K562 (cell line): ENCODE results near the gene CCDC90B. TPM values are rescaled to one million over a fixed set of nuclear protein-coding genes. Genes with fewer than 3 reads are reported as not detected.

ENCODE experiments used
- ATAC-seq: fragments of 200-7000 bp; cut with Tn5 transposase; 3 replicates; pipeline ENCODE4 v1.9.1; 2020; ENCODE audit warnings: moderate library complexity
- BruUV-seq: library from RNA; stranded (reverse); fragments of 400-500 nt; replicated peaks from 2 replicates; lab custom pipeline; 2021; lab: Mats Ljungman, UMichigan
- CTCF ChIA-PET: fragments of 300-600 bp; formaldehyde crosslinking; extraction: SDS; loops from one replicate; lab custom pipeline; 2021; ENCODE audit warnings: low intra/inter-chr PET ratio; lab: Yijun Ruan, JAX
- POLR2A ChIA-PET: fragments of 300-600, 350-650 bp; sonication (Branson Sonifier 250); formaldehyde crosslinking; extraction: SDS; loops from one replicate; lab custom pipeline; 2021; ENCODE audit warnings: antibody characterized with exemption, inconsistent platforms; lab: Yijun Ruan, JAX
- DNase-seq, 4 experiments: peaks; one replicate each; pipeline versions ENCODE4 v3.0.0 to v3.0.0-alpha.2; 2011 to 2018; ENCODE audit warnings: low spot score in 3 of 4, mixed read lengths in 3 of 4; ENCODE audit errors: extremely low read depth in 1 of 4
- FAIRE-seq: peaks from 2 replicates; lab custom pipeline; 2011; peaks lifted over from hg19 to GRCh38; lab: Jason Lieb, UNC
- H2AFZ ChIP-seq: 2 replicates; pipeline ENCODE4 v1.6.0; 2011; ENCODE audit warnings: low read depth, low read length, control low read depth, inconsistent platforms
- H3K27ac ChIP-seq: fragments of 200-600 bp; 3 replicates; pipeline ENCODE4 v1.8.0; 2011; ENCODE audit warnings: low read depth, mild to moderate bottlenecking, control low read depth, inconsistent platforms, low read length, moderate library complexity, mixed read lengths; ENCODE audit errors: extremely low read depth
- H3K27me3 ChIP-seq, 2 experiments: fragments of 300-600 bp in 1 of 2; 2 replicates in 1 of 2; 3 replicates in 1 of 2; pipeline versions ENCODE4 v1.6.0 to v1.8.0; 2011; ENCODE audit warnings: inconsistent platforms in 2 of 2, low read length in 2 of 2, mild to moderate bottlenecking in 1 of 2, mixed read lengths in 1 of 2, moderate library complexity in 1 of 2; ENCODE audit not compliant: control insufficient read depth in 2 of 2, insufficient read depth in 2 of 2
- H3K36me3 ChIP-seq: fragments of 300-600 bp; 3 replicates; pipeline ENCODE4 v1.8.0; 2011; ENCODE audit warnings: mild to moderate bottlenecking, low read length, inconsistent platforms; ENCODE audit not compliant: control insufficient read depth, insufficient read depth
- H3K4me1 ChIP-seq, 2 experiments: fragments of 200-600 bp in 1 of 2; replicated peaks in 1 of 2; 2 replicates in 1 of 2; 3 replicates in 1 of 2; pipeline versions ENCODE4 v1.5.1 to v1.8.0; 2011; ENCODE audit warnings: inconsistent platforms in 2 of 2, low read length in 2 of 2, mild to moderate bottlenecking in 1 of 2, mixed read lengths in 1 of 2, moderate library complexity in 1 of 2; ENCODE audit not compliant: control insufficient read depth in 2 of 2, insufficient read depth in 2 of 2
- H3K4me2 ChIP-seq: 2 replicates; pipeline ENCODE4 v1.6.1; 2011; ENCODE audit warnings: low read length, control low read depth, inconsistent platforms, mixed read lengths; ENCODE audit not compliant: insufficient read depth
- H3K4me3 ChIP-seq: fragments of 200-600 bp; sonication (generic), shearing (Covaris generic); 2 replicates; pipeline ENCODE4 v1.5.1; 2016; ENCODE audit warnings: control low read depth, inconsistent platforms
- H3K79me2 ChIP-seq: fragments of 200-600 bp; 3 replicates; pipeline ENCODE4 v1.8.0; 2011; ENCODE audit warnings: low read length, inconsistent platforms; ENCODE audit not compliant: control insufficient read depth, insufficient read depth
- H3K9ac ChIP-seq, 2 experiments: 2 replicates each; pipeline versions ENCODE4 v1.6.0 to v1.6.1; 2011; ENCODE audit warnings: low read depth in 2 of 2, low read length in 2 of 2, control low read depth in 1 of 2, inconsistent platforms in 1 of 2, mild to moderate bottlenecking in 1 of 2, mixed read lengths in 1 of 2; ENCODE audit not compliant: insufficient read depth in 1 of 2
- H3K9me1 ChIP-seq: one replicate; pipeline ENCODE4 v1.6.0; 2011; ENCODE audit warnings: inconsistent platforms, mild to moderate bottlenecking, low read length, moderate library complexity; ENCODE audit not compliant: control insufficient read depth, insufficient read depth
- H3K9me3 ChIP-seq: replicated peaks from 2 replicates; pipeline ENCODE4 v1.5.1; 2011; ENCODE audit warnings: low read depth, low read length, inconsistent platforms; ENCODE audit not compliant: control insufficient read depth, insufficient read depth
- H4K20me1 ChIP-seq: replicated peaks from 2 replicates; pipeline ENCODE4 v1.6.1; 2011; ENCODE audit warnings: low read length, inconsistent platforms, mixed read lengths; ENCODE audit not compliant: control insufficient read depth, insufficient read depth
- IRF2 ChIP-seq: sonication (generic); formaldehyde crosslinking; IDR thresholded peaks from 2 replicates; pipeline ENCODE4 v1.8.1; 2022; ENCODE audit warnings: mild to moderate bottlenecking, missing genetic modification reagents
- RAD21 ChIP-seq, 2 experiments: fragments of 250-450 bp in 1 of 2; fragments of 450-650 bp in 1 of 2; sonication (Bioruptor Pico) in 1 of 2; formaldehyde crosslinking in 1 of 2; IDR thresholded peaks in 1 of 2; conservative IDR thresholded peaks in 1 of 2; 2 replicates each; pipeline versions ENCODE4 v1.4.0 to v1.8.0; 2020 to 2022; ENCODE audit warnings: mild to moderate bottlenecking in 2 of 2, moderate library complexity in 1 of 2
- SMC3 ChIP-seq: conservative IDR thresholded peaks from 2 replicates; pipeline ENCODE4 v1.6.1; 2011; ENCODE audit warnings: low read depth, low read length, improper control_type of control experiment; ENCODE audit not compliant: insufficient read depth
- WGBS: fragments of 100-300 bp; shearing (Covaris generic); methylation state at CpG from one replicate; pipeline ENCODE4 v1.1.6; 2016; ENCODE audit warnings: low coverage, mixed read lengths; ENCODE audit not compliant: insufficient coverage; ENCODE audit errors: missing lambda C conversion rate; 5-methylcytosine and 5-hydroxymethylcytosine counted together
- in situ Hi-C: fragments of 300-500 bp; cut with MboI; formaldehyde crosslinking; loops from 4 replicates; pipeline ENCODE4 v1.15.0; 2018; ENCODE audit warnings: inconsistent platforms, mixed read lengths
- intact Hi-C: fragments of 100-400 bp; cut with micrococcal nuclease; formaldehyde crosslinking; loops from 2 replicates; pipeline ENCODE4 v1.14.2; 2022
- polyA plus RNA-seq, 8 experiments: library from polyadenylated mRNA; depleted of rRNA in 4 of 8; stranded (reverse) in 5 of 8; unstranded in 3 of 8; fragments of >200 nt; fragmentation: Nextera tagmentation in 2 of 8; fragmentation: Illumina TruSeq in 1 of 8; extraction: Ambion mirVana in 2 of 8; extraction: Trizol in 1 of 8; gene quantifications; 2 replicates each; pipeline versions ENCODE4 v1.2.1 to v1.2.3, GENCODE V29; 2011 to 2014; ENCODE audit warnings: inconsistent platforms in 1 of 8, missing spikeins in 1 of 8
- total RNA-seq, 7 experiments: library from RNA; depleted of rRNA in 6 of 7; stranded (reverse); fragments of >200 nt in 6 of 7; fragmentation: Illumina TruSeq in 2 of 7; extraction: Trizol in 2 of 7; gene quantifications; 2 replicates each; pipeline versions ENCODE4 v1.2.1 to v1.2.3, GENCODE V29; 2011 to 2021; ENCODE audit warnings: low replicate concordance in 1 of 7
- TF ChIP-seq, protein P1 (sequence below), 2 experiments: fragments of 450-650 bp; formaldehyde crosslinking in 1 of 2; IDR thresholded peaks; 2 replicates each; pipeline versions ENCODE4 v1.4.0 to v1.6.1; 2014 to 2020; ENCODE audit warnings: mild to moderate bottlenecking in 2 of 2, borderline replicate concordance in 1 of 2, low read depth in 1 of 2
- TF ChIP-seq, protein P2 (sequence below), 3 experiments: IDR thresholded peaks in 2 of 3; conservative IDR thresholded peaks in 1 of 3; 2 replicates each; pipeline ENCODE4 v1.5.1; 2011 to 2012; ENCODE audit warnings: low read length in 3 of 3, mild to moderate bottlenecking in 3 of 3, control low read depth in 2 of 3, improper control_type of control experiment in 1 of 3, inconsistent platforms in 1 of 3, low read depth in 1 of 3, mixed read lengths in 1 of 3, moderate library complexity in 1 of 3; ENCODE audit not compliant: insufficient read depth in 2 of 3
- TF ChIP-seq, protein P3 (sequence below): fragments of 450-650 bp; formaldehyde crosslinking; IDR thresholded peaks from 2 replicates; pipeline ENCODE4 v1.4.0; 2020; ENCODE audit warnings: mild to moderate bottlenecking, moderate library complexity

The CCDC90B gene
- total and polyA plus RNA-seq, 9 of the 15 experiments (the other 6 are each of a cell fraction or from before 2014, with no cell fraction given), result 26.6 to 63.6 (median 51.8) TPM

DNA sequence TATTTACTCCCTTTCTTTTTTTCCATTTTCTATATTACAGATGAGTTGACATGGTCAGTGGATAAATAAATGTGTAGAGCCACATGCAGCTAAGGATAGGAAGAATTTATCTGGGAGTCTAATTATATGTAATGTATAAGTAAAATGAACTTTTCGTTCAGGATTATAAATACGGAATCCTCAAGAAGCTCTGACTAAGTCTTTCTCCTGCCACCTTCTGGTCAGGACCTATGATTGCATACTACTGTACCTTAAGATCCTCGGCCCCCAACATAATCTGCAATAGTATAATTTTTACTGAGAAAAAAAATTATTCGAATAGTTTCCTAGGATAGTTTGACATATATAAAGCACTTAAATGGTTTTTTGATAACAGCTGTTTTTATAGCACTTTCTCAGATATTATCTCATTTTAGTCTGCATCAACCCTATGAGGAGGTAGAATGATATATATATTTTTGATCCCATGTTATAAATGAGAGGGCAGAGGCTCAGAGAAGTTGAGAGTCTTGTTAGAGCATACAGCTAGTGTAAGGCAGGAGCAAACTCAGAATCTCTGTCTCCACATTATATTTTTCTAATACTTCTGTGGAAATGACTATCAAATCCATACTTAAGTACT lies 36.1 kb downstream of the CCDC90B start:
- ChIA-PET CTCF (interaction anchor here (0.6 to 2.1 kb wide), 7 partner anchors 8 to 490 kb away, joined by 3 to 19 read pairs (median 5); no protein-coding TSS in a partner anchor), POLR2A (interaction anchor here (0.9 to 1.2 kb wide), 2 partner anchors 15 to 30 kb away, joined by 3 read pairs; no protein-coding TSS in a partner anchor)
- FAIRE-seq (peak; percentile 67), ATAC-seq (peak; percentile 92), DNase-seq (peak; percentile 47 to 61 (median 50))
- Histone ChIP-seq H2AFZ (no peak overlapping the region), H3K9me1 (no peaks in the 10 kb centered on the region), H3K27ac (no peak overlapping the region), H3K4me3 (no peak overlapping the region), H3K27me3 (no peaks in the 10 kb centered on the region), H3K9ac (no peak overlapping the region), H3K36me3 (no peaks in the 10 kb centered on the region), H3K79me2 (no peaks in the 10 kb centered on the region), H4K20me1 (no peaks in the 10 kb centered on the region), H3K9me3 (no peaks in the 10 kb centered on the region), H3K4me2 (no peak overlapping the region), H3K4me1 (no peaks in the 10 kb centered on the region)
- TF ChIP-seq, protein P1, sequence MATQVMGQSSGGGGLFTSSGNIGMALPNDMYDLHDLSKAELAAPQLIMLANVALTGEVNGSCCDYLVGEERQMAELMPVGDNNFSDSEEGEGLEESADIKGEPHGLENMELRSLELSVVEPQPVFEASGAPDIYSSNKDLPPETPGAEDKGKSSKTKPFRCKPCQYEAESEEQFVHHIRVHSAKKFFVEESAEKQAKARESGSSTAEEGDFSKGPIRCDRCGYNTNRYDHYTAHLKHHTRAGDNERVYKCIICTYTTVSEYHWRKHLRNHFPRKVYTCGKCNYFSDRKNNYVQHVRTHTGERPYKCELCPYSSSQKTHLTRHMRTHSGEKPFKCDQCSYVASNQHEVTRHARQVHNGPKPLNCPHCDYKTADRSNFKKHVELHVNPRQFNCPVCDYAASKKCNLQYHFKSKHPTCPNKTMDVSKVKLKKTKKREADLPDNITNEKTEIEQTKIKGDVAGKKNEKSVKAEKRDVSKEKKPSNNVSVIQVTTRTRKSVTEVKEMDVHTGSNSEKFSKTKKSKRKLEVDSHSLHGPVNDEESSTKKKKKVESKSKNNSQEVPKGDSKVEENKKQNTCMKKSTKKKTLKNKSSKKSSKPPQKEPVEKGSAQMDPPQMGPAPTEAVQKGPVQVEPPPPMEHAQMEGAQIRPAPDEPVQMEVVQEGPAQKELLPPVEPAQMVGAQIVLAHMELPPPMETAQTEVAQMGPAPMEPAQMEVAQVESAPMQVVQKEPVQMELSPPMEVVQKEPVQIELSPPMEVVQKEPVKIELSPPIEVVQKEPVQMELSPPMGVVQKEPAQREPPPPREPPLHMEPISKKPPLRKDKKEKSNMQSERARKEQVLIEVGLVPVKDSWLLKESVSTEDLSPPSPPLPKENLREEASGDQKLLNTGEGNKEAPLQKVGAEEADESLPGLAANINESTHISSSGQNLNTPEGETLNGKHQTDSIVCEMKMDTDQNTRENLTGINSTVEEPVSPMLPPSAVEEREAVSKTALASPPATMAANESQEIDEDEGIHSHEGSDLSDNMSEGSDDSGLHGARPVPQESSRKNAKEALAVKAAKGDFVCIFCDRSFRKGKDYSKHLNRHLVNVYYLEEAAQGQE (IDR thresholded peaks at IDR 0.05; ENCODE audit: borderline replicate concordance), result peak; percentile 64; the same call in 1 of the 2 replicates
- TF ChIP-seq, protein P1 (CRISPR knock-in tag; IDR thresholded peaks at IDR 0.05; ENCODE audit: low read depth), result no peak
- TF ChIP-seq IRF2 (CRISPR knock-in tag), result no peak
- TF ChIP-seq SMC3, result peak; percentile 62; the same call in 1 of the 2 replicates
- TF ChIP-seq, protein P2, sequence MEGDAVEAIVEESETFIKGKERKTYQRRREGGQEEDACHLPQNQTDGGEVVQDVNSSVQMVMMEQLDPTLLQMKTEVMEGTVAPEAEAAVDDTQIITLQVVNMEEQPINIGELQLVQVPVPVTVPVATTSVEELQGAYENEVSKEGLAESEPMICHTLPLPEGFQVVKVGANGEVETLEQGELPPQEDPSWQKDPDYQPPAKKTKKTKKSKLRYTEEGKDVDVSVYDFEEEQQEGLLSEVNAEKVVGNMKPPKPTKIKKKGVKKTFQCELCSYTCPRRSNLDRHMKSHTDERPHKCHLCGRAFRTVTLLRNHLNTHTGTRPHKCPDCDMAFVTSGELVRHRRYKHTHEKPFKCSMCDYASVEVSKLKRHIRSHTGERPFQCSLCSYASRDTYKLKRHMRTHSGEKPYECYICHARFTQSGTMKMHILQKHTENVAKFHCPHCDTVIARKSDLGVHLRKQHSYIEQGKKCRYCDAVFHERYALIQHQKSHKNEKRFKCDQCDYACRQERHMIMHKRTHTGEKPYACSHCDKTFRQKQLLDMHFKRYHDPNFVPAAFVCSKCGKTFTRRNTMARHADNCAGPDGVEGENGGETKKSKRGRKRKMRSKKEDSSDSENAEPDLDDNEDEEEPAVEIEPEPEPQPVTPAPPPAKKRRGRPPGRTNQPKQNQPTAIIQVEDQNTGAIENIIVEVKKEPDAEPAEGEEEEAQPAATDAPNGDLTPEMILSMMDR (IDR thresholded peaks at IDR 0.05 in 2 of 3, conservative IDR thresholded peaks at IDR 0.05 in 1 of 3; ENCODE audit: insufficient read depth in 2 of 3, low read depth in 1 of 3, low read length in 3 of 3), result peak; percentile 46 to 77 (median 55); a peak in 5 of 6 replicates
- TF ChIP-seq, protein P3, sequence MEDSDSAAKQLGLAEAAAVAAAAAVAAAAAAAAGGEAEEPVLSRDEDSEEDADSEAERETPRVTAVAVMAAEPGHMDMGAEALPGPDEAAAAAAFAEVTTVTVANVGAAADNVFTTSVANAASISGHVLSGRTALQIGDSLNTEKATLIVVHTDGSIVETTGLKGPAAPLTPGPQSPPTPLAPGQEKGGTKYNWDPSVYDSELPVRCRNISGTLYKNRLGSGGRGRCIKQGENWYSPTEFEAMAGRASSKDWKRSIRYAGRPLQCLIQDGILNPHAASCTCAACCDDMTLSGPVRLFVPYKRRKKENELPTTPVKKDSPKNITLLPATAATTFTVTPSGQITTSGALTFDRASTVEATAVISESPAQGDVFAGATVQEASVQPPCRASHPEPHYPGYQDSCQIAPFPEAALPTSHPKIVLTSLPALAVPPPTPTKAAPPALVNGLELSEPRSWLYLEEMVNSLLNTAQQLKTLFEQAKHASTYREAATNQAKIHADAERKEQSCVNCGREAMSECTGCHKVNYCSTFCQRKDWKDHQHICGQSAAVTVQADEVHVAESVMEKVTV (CRISPR knock-in tag), result peak; percentile 49
- TF ChIP-seq RAD21 (CRISPR knock-in tag; conservative IDR thresholded peaks at IDR 0.05 in 1 of 2, IDR thresholded peaks at IDR 0.05 in 1 of 2), result peak; percentile 73 to 81
- intact Hi-C loops (loop anchor here (1.0 to 5.0 kb wide), 4 partner anchors 58 to 383 kb away; partner anchors contain the start of gene ANKRD42), in situ Hi-C loops (loop anchor here (25.0 kb wide), 1 partner anchor 338 kb away; the partner anchor contains the start of genes DDIAS and PRCP)
- no TSS peak for BruUV-seq
- 3% methylated on average over 4 of the region's 4 CpGs for WGBS
